GM18519 (cell line): ENCODE data around the gene SND1.

Experiments
- ATAC-seq: cut with Tn5 transposase; IDR thresholded peaks from one replicate; pipeline ENCODE4 v1.9.1; 2021; ENCODE audit warnings: mild to moderate bottlenecking, moderate library complexity; ENCODE audit not compliant: unreplicated experiment, low FRiP score

Gene SND1

GRCh38 chr7:128074336-128074735 lies 422.3 kb downstream of the SND1 start:
- no peak for ATAC-seq

- no peak for ATAC-seq
These were observed 422.7 kb downstream of the SND1 start for GRCh38 chr7:128074736-128075135.

- ATAC-seq, result no peak
These were observed 423.5 kb downstream of the SND1 start for GRCh38 chr7:128075242-128076095.

- no peak for ATAC-seq
These were observed 424.3 kb downstream of the SND1 start for GRCh38 chr7:128076196-128076795.

DNA sequence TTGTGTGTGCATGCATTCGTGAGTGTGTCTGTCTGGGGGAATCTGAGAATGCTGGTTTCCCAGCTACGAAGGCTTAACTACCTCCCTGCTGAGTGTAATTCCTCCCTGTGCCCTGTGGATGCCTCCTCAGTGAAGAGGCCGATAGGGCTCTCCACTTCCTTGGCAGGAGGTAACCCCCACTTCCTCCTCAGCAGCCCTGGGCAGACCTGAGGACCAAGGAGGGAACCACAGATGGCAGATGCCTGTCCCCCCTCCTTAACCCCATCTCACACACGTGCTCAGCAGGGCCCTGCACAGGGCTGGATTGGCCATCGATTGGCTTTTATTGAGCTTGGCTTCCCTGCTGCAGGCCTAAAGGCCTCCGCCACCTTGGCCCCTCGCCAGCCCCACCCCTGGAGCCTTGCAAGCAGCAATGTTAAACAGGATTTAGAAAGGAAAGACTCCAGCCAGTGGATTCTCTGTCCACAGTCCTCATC lies 424.8 kb downstream of the SND1 start:
- no peak for ATAC-seq

- ATAC-seq, result no peak
These were observed 426.3 kb downstream of the SND1 start for GRCh38 chr7:128078309-128078708.

DNA sequence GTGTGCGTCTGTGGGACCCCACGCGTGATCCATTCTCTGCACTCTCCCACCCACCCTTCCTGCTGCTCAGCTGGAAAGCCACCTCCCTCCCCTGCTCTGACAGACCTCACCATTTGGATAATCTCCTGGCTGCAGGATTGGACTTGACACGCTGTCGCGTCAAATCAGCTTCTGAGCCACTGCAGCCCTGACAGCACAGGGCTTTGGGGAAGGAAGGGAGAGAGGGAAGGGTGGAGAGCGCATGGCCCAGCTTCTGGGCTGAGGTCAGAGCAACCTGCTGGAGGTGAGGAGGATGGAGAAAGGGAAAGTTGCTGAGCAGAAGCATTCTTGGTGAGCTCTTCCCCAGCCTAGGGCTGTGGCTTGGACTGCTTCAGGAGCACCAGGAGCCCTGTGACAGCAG lies 428.2 kb downstream of the SND1 start:
- ATAC-seq, result no peak

GRCh38 chr7:128081351-128081750 lies 429.4 kb downstream of the SND1 start:
- ATAC-seq, result no peak

DNA sequence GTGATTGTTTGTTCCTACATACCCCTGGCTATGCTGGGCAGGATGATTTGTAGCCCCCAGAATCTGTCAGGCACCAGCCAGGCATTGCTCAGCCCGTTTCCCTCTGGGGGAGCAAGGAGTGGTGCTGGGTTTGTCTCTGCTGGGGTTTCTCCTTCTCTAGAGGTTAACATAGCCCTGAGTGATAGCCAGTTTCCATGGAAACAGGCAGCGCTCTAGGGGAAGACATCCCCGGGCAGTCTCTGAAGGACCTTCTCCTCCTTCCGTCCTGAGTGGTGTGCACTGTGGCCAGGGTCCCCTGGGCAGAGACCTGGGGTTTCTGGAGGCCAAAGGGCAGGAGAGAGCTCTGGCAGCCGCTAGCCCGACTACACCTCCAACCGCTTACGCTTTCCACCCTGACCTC lies 429.8 kb downstream of the SND1 start:
- ATAC-seq, result no peak

- no peak for ATAC-seq
These were observed 430.4 kb downstream of the SND1 start for GRCh38 chr7:128082431-128082830.

GRCh38 chr7:128084896-128085608 lies 433.1 kb downstream of the SND1 start:
- ATAC-seq, result no peak

GRCh38 chr7:128090492-128090891 lies 438.5 kb downstream of the SND1 start:
- ATAC-seq, result no peak

- no peak for ATAC-seq
These were observed 439.1 kb downstream of the SND1 start for GRCh38 chr7:128091106-128091505.

- no peak for ATAC-seq
These were observed 440.2 kb downstream of the SND1 start for GRCh38 chr7:128092221-128092620.

GRCh38 chr7:128093614-128094570 lies 441.9 kb downstream of the SND1 start:
- ATAC-seq, result no peak

- no peak for ATAC-seq
These were observed 442.7 kb downstream of the SND1 start for GRCh38 chr7:128094686-128095085.

GRCh38 chr7:128097211-128097731 lies 445.3 kb downstream of the SND1 start:
- no peak for ATAC-seq

- no peak for ATAC-seq
These were observed 446.6 kb downstream of the SND1 start for GRCh38 chr7:128098629-128099028.

DNA sequence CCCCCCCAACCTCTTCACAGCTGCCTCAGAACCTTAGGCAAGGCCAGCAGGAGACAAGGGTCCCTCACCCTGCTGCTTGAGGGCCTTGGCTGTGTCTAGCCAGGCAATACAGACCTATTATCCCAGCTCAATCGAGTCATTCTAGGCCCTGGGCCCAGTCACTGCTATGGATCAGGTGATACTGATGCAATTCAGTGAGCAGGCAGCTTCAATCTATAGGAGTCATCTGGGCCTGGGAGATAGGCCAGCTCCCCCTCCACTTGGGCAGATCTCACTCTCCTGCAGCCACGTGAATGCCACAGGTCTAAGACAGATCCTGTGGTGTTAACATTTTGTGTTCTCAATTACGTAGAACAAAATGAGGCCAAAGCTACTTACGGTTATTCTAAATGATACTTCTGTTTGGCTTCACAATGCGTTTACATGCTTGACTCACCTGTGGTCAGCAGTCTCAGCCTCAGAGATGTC lies 447.2 kb downstream of the SND1 start:
- ATAC-seq, result no peak
